Fibroblast of mammary gland (primary cell): ENCODE data around the gene PRDM16.
A peak's percentile ranks its signal among the peaks of the same experiment; 100 is the strongest.

Experiments
- DNase-seq: peaks from one replicate; pipeline ENCODE4 v3.0.0-alpha.2; 2010; ENCODE audit warnings: low read depth
- H3K4me3 ChIP-seq: 2 replicates; pipeline ENCODE4 v1.5.1; 2011; ENCODE audit warnings: low read depth, mild to moderate bottlenecking, low read length, moderate library complexity; ENCODE audit not compliant: control insufficient read depth
- CTCF ChIP-seq: conservative IDR thresholded peaks from 2 replicates; pipeline ENCODE4 v1.5.1; 2011; ENCODE audit warnings: low read depth, low read length, inconsistent platforms; ENCODE audit not compliant: control insufficient read depth, insufficient read depth

Gene PRDM16

GRCh38 chr1:3173381-3173980 lies 104.5 kb downstream of the PRDM16 start:
- TF ChIP-seq CTCF = no peak
- DNase-seq = no peak
- H3K4me3 ChIP-seq = no peak overlapping the region

GRCh38 chr1:3174487-3175247 lies 105.7 kb downstream of the PRDM16 start:
- no peak for TF ChIP-seq CTCF
- H3K4me3 ChIP-seq = no peak overlapping the region
- peak; percentile 6 for DNase-seq

- TF ChIP-seq CTCF = no peak
Observed at GRCh38 chr1:3175486-3175885, 106.5 kb downstream of the PRDM16 start.

GRCh38 chr1:3176028-3176427 lies 107.0 kb downstream of the PRDM16 start:
- TF ChIP-seq CTCF = no peak
- DNase-seq = no peak
- no peak overlapping the region for H3K4me3 ChIP-seq

More at GRCh38 chr1:3175486-3175885, 106.5 kb downstream of the PRDM16 start:
- DNase-seq = no peak
- H3K4me3 ChIP-seq = no peak overlapping the region

- DNase-seq = no peak
- TF ChIP-seq CTCF = no peak
Observed at GRCh38 chr1:3176820-3177219, 107.8 kb downstream of the PRDM16 start.

GRCh38 chr1:3178279-3178678 lies 109.3 kb downstream of the PRDM16 start:
- H3K4me3 ChIP-seq = no peak overlapping the region
- TF ChIP-seq CTCF = no peak
- DNase-seq = no peak

More at GRCh38 chr1:3176820-3177219, 107.8 kb downstream of the PRDM16 start:
- H3K4me3 ChIP-seq = no peak overlapping the region
